Forelimb muscle (tissue), 1 donor: ENCODE results near the gene HDAC4. TPM values are rescaled to one million over a fixed set of nuclear protein-coding genes. Genes with fewer than 3 reads are reported as not detected.

Experiments used
- DNase-seq: peaks from one replicate; pipeline ENCODE4 v3.0.0-alpha.2; 2013; ENCODE audit warnings: low read depth
- polyA plus RNA-seq: library from polyadenylated mRNA; unstranded; fragments of 120-200 nt; gene quantifications from one replicate; pipeline ENCODE4 v1.2.1, GENCODE V29; 2013; ENCODE audit not compliant: insufficient read length

Gene HDAC4
- polyA plus RNA-seq, 1 donor: 12.6 TPM

GRCh38 chr2:239223310-239224198 lies 177.3 kb downstream of the HDAC4 start:
- no peak for DNase-seq

- DNase-seq: no peak
These were observed 178.0 kb downstream of the HDAC4 start for GRCh38 chr2:239222706-239223309.

GRCh38 chr2:239222312-239222660 lies 178.5 kb downstream of the HDAC4 start:
- DNase-seq: no peak

- no peak for DNase-seq
These were observed 179.8 kb downstream of the HDAC4 start for GRCh38 chr2:239220981-239221396.

GRCh38 chr2:239220341-239220740 lies 180.5 kb downstream of the HDAC4 start:
- DNase-seq: no peak

- DNase-seq: no peak
These were observed 184.1 kb downstream of the HDAC4 start for GRCh38 chr2:239216614-239217273.

DNA sequence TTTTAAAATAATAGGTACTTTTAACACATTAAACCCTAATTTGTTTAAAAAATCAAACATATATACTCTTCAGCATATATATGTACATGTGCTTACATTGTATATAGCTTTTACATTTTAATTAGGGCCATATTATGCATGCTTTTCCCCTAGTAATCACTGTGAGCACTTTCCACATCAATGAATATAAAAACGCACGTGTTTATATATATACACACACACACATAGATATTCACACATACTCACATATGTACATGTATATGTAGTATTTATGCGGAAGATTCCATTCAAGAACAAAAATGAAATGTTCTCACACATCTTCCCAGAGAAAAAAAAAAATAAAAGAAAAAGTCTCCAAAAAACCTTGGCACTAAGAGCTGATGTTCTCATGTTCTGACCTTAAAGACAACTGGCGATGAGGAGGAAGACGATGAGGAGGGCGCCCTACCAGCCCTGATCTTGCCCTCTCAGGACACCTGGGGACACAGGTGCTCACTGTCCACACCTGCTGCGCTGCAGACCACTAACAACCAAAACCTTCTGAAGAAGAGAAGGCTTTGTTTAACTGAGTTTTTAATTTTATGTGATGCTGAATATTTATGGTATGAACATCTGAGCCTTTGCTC lies 184.7 kb downstream of the HDAC4 start:
- DNase-seq: no peak

DNA sequence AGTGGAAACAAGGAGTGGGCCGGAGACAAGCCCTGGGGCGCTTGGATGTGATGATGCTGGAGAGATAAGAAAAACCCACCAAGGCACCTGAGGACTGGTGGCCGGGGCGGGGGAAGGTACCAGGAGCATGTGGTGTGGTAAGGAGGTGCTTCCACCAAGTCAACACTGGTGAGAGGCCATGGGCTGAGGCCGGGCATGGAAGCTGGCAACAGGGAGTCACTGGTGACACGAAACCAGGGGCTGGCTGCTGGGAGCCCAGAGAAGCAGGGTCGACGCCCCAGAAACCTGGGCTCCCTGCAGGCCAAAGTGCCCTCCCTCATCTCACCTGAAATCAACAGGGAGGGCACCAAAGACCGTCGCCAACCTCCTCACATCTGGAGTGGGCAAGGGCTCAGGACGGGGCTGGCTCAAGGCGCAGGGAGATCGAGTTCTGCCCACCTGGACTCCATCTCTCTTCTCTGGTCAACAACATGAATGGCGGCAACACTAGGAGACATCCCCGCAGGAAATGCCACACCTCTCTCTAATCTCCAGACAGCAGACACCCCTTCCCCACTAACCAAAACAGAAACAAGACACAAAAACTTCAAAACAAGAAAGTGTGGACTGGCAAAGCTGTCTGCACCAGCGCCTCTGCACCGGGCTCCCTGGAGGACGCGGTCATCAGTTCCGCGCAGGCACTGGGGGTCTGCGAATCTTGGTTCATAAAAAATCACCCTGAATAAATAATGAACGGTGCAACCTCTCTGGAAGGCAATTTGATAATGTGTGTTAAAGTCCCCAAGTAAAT lies 185.5 kb downstream of the HDAC4 start:
- no peak for DNase-seq

DNA sequence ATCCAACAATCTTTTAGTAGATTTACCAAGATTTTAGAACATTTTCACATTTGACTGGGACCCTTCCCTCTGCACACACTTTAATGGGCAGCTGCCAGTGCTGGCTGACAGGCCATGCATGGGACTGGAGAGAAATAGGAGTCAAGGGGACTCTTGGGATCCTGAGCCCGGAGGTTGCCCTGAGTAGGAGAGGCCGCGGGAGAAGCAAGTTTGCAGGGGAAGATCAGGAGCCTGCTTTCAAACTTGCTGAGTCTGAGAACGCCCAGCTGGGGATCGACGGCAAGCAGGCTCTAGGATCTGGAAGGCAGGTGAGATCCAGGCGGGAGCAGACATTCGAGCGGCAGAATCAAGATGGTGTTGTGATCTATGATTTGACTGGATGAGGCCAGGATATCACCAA lies 186.1 kb downstream of the HDAC4 start:
- DNase-seq: no peak

DNA sequence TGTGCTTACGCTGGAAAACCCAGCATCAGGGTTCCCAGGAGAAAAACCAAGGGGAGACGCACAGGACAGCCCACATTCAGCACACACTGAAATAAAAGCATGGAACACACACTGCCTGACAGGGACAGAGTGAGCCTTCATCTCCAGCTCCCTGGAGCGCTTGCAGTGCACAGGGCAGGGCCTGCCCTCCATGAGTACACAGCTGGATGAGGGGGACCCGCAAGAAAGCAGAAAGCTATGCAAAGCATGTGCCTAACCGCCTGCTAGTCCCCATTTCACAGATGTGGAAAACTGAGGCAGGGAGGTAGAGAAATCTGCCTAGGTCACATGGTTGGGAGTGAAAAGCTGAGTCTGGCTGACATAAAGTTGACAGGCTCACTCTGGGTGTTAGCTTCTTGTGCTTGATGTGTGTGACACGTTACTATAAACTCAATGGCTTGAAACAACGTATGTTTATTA lies 187.1 kb downstream of the HDAC4 start:
- DNase-seq: no peak

DNA sequence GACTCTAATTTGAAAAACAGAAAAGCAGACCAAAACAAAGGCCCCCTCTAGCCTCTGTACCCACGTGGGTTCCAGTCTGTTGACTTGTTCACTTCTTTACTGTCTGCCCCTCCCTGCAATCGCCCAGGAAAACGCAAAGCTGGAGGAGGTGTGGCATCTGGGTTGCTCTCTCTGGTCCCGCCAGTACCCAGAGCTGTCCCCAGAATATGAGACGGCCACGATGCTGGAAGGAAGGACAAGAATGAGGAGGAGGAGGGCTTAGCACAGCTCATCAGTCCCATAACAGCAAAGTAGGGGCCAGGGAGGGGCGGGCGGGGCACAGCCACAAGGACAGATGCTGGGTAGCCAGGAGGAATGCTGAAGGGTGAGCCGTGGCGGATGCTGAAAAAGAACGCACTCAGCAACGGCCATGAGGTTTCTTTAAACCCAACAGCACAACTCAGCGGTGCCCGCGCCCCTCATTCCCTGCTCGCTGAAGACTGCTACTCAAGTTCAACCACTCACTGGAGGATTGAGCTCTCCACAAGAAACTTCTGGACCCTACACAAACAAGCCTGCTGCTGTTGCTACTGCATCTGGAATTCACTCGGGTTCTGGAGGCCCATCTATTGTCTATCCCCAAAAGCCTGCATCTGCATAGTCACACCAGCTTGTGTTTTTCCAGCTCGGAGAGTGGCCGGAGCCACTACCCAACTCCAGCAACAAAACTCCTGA lies 187.7 kb downstream of the HDAC4 start:
- no peak for DNase-seq

DNA sequence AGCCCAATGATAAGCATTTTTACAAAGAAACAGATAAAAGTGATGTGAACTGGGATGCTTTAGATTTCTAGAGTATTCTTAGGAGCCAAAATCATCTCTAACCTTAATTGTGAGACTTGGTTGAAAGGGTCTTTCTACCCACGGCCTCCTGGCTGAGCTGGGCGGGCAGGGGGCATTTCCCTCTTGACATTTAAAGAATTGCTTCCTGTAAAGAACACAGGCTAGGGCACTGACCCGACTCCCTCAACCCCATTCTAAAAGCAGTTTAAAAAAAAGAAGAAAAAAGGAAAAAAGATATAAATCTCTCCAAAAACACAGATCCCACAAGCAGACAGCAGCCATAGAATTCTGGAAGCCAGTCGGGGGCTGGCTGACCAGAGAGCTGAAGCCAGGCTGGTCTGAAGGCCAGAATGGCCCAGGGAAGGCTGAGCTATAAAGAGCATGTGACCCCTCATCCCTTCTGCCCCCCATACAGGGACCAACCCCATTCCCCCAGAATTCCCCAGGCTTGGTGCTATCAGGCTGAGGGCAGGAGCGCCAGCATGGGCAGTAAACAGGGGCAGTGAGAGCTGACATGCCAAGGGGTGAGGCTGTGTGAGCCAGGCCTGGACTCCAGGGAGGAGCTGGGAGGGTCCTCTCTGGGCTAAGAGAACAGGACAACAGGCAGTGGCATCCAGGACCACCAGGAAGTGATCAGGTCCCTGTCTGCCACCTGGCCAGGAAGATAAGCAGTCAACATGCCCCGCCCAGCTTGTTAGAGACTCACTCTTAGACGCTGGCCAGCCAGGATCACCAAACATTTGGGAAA lies 188.5 kb downstream of the HDAC4 start:
- no peak for DNase-seq

DNA sequence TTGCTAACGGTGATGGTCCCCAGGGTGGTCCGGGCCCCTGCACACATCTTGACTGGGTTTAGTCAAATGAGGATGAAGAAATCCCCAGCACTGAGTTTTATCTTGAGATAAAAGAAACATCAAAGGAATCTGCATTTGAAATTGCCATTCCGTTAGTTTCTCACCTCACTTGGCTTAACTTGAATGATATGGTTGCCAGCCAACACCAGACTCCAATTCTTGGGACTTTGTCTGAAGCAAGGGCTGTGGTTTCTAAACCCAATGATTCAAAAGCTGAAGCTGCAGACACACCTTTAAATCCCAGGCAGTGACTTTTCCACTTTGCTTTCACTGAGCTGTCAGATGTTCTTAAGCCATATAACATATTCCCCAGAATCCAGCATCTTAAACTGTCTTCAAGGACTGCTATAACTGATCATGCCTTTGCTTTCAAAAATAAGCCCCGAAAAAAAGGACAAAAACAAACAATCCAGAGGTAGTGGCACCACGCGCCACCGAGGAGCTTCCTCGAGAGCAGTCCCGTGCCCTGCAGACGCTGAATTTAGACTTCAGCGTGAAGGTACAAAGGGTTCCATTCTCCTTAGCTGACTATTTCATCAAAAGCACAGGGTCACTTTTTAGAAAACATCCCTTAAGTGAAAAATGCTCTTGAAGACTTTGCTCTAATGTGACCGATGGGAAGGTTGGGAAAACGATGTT lies 189.3 kb downstream of the HDAC4 start:
- no peak for DNase-seq

DNA sequence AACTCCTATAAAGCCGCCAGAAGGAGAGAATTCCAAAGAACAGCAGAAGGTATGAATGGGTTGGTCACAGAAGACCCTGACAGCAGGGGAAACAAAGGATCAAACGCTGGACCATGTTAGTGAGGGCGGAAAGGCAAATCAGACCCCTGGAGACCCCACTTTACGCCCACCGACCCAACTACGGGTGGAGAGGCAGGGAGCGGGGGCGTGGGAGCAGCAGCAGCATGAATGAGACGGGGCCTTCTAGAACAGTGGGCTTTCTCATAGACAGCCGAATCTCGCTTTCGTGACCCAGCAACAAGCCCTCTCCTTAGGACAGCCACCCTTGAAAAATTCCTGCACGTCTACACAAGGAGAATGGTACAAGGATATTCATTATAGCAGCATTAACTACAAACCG lies 191.0 kb downstream of the HDAC4 start:
- no peak for DNase-seq

- no peak for DNase-seq
These were observed 192.2 kb downstream of the HDAC4 start for GRCh38 chr2:239208465-239209180.

GRCh38 chr2:239206851-239207250 lies 194.0 kb downstream of the HDAC4 start:
- no peak for DNase-seq

DNA sequence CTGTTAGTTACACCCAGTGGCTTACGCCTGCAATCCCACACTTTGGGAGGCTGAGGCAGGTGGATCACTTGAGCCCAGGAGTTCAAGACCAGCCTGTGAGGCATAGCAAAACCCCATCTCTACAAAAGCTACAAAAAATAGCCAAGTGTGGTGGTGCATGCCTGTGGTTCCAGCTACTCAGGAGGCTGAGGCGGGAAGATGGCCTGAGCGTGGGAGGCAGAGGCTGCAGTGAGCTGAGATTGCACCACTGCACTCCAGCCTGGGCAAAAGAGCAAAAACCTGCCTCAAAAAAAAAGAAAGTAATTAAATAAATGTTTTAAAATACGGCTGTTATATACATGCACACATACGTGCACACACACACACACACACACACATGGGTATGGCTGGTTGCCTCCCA lies 194.8 kb downstream of the HDAC4 start:
- DNase-seq: no peak

GRCh38 chr2:239204876-239205468 lies 195.8 kb downstream of the HDAC4 start:
- no peak for DNase-seq
